ENCODE measurements around the gene CSTF2T. TPM values are rescaled to one million over a fixed set of nuclear protein-coding genes. Genes with fewer than 3 reads are reported as not detected.

The CSTF2T gene
- total RNA-seq, 1 experiment from 2014 or later = 42.1 TPM

DNA sequence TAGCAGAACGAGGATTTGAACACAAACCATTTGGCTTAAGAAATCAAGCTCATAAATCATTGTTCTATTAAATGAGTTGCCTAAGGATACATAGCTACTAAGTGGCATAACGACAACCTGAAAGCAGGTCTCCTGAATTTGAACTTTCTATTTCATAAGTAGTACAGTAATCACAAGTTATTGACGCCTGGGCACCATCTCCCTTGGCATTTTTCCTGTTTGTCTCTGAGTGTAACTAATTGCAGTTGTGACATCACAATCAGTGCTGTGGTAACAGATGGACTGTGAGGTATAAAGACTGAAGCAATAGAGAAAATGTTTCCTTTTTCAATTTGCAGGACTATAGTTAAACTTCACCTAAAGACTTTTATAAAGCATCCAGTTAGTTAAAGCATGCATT, 6.4 kb upstream of the CSTF2T start:
- no peak overlapping the region for H3K4ac ChIP-seq (ENCODE audit: low read depth, low read length)
- DNase-seq = no peak
- Mint-ChIP-seq H3K36me3 (ENCODE audit: insufficient read depth in 1 of 3, low read depth in 3 of 3) (no peaks in the 10 kb centered on the region), H3K4me3 (no peak overlapping the region), H3K27me3 (ENCODE audit: low read depth) (no peaks in the 10 kb centered on the region), H3K4me1 (peaks cover 12 to 14% of the 10 kb centered on the region in 2 experiments), H3K9me3 (no peaks in the 10 kb centered on the region), H3K27ac (no peak overlapping the region)
- H2AFZ ChIP-seq (ENCODE audit: low read length) = no peak overlapping the region
- H2AK5ac ChIP-seq (ENCODE audit: insufficient read length, low read length) = no peak overlapping the region
- H3K56ac ChIP-seq (ENCODE audit: insufficient read length, low read depth, low read length) = no peak overlapping the region
- TF ChIP-seq, protein P1, sequence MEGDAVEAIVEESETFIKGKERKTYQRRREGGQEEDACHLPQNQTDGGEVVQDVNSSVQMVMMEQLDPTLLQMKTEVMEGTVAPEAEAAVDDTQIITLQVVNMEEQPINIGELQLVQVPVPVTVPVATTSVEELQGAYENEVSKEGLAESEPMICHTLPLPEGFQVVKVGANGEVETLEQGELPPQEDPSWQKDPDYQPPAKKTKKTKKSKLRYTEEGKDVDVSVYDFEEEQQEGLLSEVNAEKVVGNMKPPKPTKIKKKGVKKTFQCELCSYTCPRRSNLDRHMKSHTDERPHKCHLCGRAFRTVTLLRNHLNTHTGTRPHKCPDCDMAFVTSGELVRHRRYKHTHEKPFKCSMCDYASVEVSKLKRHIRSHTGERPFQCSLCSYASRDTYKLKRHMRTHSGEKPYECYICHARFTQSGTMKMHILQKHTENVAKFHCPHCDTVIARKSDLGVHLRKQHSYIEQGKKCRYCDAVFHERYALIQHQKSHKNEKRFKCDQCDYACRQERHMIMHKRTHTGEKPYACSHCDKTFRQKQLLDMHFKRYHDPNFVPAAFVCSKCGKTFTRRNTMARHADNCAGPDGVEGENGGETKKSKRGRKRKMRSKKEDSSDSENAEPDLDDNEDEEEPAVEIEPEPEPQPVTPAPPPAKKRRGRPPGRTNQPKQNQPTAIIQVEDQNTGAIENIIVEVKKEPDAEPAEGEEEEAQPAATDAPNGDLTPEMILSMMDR (conservative IDR thresholded peaks at IDR 0.05) = no peak
- no peak overlapping the region for H2BK12ac ChIP-seq (ENCODE audit: insufficient read length, low read depth, low read length)
- H4K8ac ChIP-seq (replicated peaks; ENCODE audit: insufficient read length, low read depth, low read length) = no peak overlapping the region
- no peaks in the 10 kb centered on the region for H3K27me3 ChIP-seq (ENCODE audit: insufficient read depth, low read length)
- H3K79me1 ChIP-seq (ENCODE audit: insufficient read depth, low read depth, low read length, poor library complexity, severe bottlenecking) = no peaks in the 10 kb centered on the region
- no peak overlapping the region for H3K23ac ChIP-seq (ENCODE audit: insufficient read length, low read depth, low read length)
- WGBS (ENCODE audit: extremely low coverage, insufficient read length, low lambda C conversion rate) = no CpG with 5 or more reads among the region's 3 CpGs
- H2BK5ac ChIP-seq (ENCODE audit: insufficient read length, low read length) = no peak overlapping the region
- no peak overlapping the region for H2BK120ac ChIP-seq (ENCODE audit: low read depth, low read length, poor library complexity, severe bottlenecking)
- no peak overlapping the region for H3T11ph ChIP-seq (ENCODE audit: low read length)
- H2BK15ac ChIP-seq (ENCODE audit: low read depth, low read length) = no peak overlapping the region
- no peak overlapping the region for H4K5ac ChIP-seq (ENCODE audit: insufficient read length, low read depth, low read length)
- H3K9ac ChIP-seq (ENCODE audit: extremely low read depth, insufficient read length, low read length) = no peak overlapping the region
- no peaks in the 10 kb centered on the region for H3K9me3 ChIP-seq (ENCODE audit: control insufficient read depth, low read depth, low read length)
- no peak overlapping the region for H3K4me2 ChIP-seq (ENCODE audit: insufficient read depth, insufficient read length, low read length)
- H3K14ac ChIP-seq (ENCODE audit: insufficient read depth, low read length) = no peak overlapping the region
- H3K79me2 ChIP-seq (ENCODE audit: insufficient read depth, low read length) = no peaks in the 10 kb centered on the region
- H3K27ac ChIP-seq (ENCODE audit: insufficient read length, low read depth, low read length) = no peak overlapping the region
- H4K91ac ChIP-seq (ENCODE audit: insufficient read length, low read depth, low read length) = no peak overlapping the region
- H3K18ac ChIP-seq (ENCODE audit: insufficient read length, low read depth, low read length) = no peak overlapping the region
- H2BK20ac ChIP-seq (ENCODE audit: low read depth, low read length, poor library complexity, severe bottlenecking) = no peak overlapping the region
- no peaks in the 10 kb centered on the region for H3K23me2 ChIP-seq (ENCODE audit: insufficient read length, low read depth, low read length, poor library complexity, severe bottlenecking)
- no peaks in the 10 kb centered on the region for H4K20me1 ChIP-seq (ENCODE audit: control insufficient read depth, insufficient read depth, insufficient read length)
- peaks cover 3% of the 10 kb centered on the region; the same call in 1 of the 2 replicates for H3K4me1 ChIP-seq (ENCODE audit: insufficient read depth, low read length)
